Measurements from ENCODE around the gene KIN.
A peak's percentile ranks its signal among the peaks of the same experiment; 100 is the strongest.
"Not testable (repeated sequence)": the region's sequence is repeated elsewhere in the genome, so short reads cannot be mapped to it uniquely, and the experiment has no call there.

The KIN gene

GRCh38 chr10:7787857-7788638 is at the start of gene KIN, which contains the start of gene ATP5F1C:
KIN (minus strand) TSS chr10:7787993; CDS start chr10:7787933, 60 bp downstream.
ATP5F1C (plus strand) TSS chr10:7788177; CDS start chr10:7788208, 31 bp downstream.
- DNase-seq, result peak; percentile 98

- DNase-seq, result no peak
Measured at GRCh38 chr10:7836571-7836970, 48.8 kb upstream of the KIN start.

GRCh38 chr10:7834262-7834661 is 46.5 kb upstream of the KIN start:
- no peak for DNase-seq

- DNase-seq, result no peak
Measured at GRCh38 chr10:7833210-7833609, 45.4 kb upstream of the KIN start.

DNA sequence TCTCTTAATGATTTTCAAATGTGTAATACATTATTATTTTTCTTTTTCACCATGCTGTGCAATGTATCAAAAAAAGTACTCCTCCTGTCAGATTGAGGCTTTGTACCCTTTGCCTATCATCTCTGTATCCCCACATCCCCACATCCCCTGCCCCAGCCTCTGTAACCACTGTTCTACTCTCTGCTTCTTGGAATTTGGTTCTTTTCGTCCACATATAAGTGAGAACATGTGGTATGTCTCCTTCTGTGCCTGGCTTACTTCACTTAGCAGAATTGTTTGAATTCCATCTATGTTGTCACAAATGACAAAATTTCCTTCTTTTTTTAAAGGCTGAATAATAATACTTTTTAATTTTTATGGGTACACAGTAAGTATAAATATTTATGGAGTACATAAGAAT is 44.3 kb upstream of the KIN start:
- DNase-seq, result no peak

DNA sequence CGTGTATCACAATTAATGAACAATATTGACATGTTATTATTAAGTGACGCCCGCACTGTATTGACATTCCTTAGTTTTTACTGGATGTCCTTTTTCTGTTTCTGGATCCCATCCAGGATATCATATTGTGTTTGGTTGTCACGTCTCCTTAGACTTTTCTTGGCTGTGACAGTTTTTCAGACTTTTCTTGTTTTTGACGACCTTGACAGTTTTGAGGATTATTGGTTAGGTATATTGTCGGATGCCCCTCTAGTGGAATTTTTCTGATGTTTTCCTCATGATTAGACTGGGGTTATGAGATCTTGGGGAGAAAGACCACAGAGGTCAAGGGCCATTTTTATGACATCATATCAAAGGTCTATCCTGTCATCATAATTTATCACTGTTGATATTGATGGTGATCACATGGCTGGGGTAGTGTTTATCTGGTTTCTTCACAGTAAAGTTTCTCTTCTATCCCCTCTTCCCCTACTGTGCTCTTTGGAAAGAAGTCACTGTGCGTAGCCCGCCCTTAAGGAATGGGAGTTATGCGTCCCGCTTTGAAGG is 41.6 kb upstream of the KIN start:
- no peak for DNase-seq

- peak; percentile 91 for DNase-seq
Measured at GRCh38 chr10:7826971-7827370, 39.2 kb upstream of the KIN start.

DNA sequence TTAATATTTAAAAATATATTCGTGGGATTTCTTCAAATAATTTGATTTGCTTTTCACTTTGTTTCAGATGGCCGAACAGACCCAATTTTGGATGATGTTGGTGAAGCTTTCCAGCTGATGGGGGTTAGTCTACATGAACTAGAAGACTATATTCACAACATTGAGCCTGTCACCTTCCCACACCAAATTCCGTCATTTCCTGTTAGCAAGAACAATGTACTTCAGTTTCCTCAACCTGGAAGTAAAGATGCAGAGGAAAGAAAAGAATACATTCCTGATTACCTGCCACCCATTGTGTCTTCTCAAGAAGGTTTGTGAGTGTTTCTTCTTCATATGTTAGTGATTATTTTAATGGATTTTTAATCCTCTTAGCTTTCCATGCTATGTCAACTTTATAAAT is 36.5 kb upstream of the KIN start:
- no peak for DNase-seq

GRCh38 chr10:7819121-7819460 is 31.3 kb upstream of the KIN start:
- peak; percentile 78 for DNase-seq

DNA sequence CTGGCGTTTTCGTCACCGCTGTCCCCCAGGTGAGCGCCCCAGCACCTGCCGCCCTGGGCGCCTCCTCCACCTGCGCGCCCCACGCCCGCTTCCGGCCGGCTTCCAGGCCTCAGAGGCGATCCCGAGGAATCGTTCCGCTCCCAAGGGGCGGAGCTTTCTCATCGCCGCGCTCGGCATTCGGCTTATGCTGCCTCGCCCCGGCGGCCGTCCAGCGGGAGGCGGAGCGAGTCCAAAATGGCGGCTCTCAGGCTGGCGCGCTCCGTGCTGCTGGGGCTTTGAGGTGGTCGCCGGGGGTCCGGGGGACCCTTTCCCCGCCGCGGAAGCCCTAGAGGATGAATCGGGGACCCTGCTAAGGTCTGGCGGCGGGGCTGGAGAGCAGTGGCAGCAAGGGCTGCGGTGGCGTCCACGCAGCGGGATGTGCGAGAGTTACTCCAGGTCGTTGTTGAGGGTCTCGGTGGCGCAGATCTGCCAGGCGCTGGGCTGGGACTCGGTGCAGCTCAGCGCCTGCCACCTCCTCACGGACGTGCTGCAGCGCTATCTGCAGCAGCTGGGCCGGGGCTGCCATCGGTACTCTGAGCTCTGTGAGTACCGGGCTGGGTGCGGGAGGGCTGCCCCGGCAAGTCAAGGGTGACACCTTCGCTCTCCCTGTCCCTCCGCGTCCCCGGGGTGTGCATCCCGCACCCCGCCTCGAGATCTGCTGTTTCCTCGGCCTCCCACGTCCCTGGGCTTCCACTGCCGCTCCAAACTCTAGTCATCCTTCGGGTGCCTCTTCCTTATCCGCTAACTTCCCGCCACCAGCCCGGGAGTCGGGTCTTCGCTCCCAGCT is 30.7 kb upstream of the KIN start, which contains the start of gene TAF3:
Gene TAF3 (plus strand): TSS at position 211 of the 826 bp plus-strand sequence. CDS start 205 bp downstream, at position 416.
- DNase-seq, result peak; percentile 90

GRCh38 chr10:7817984-7818294 is 30.1 kb upstream of the KIN start:
- DNase-seq, result no peak

- DNase-seq, result no peak
Measured at GRCh38 chr10:7817576-7817975, 29.8 kb upstream of the KIN start.

DNA sequence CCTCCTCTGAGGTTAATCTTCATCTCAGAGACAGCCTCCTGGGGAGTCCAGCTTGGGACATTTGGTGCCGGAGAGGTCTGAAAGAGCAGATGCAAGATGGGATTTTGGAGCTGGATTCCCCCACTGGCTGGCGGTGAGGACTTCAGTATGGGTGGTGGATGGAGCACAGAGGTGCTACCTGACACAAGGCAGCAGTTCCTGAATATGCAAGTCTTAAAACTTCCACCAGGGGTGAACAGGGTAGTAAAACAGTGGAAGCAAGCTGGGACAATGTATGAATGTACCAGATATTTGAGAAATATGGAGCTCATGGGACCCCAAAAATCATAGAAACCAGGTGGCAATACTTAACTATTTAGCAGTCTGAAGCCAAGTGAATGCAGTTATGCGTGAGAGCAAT is 25.7 kb upstream of the KIN start:
- no peak for DNase-seq

- DNase-seq, result not testable (repeated sequence)
Measured at GRCh38 chr10:7811743-7812142, 23.9 kb upstream of the KIN start.

- DNase-seq, result no peak
Measured at GRCh38 chr10:7811000-7811399, 23.2 kb upstream of the KIN start.

- DNase-seq, result no peak
Measured at GRCh38 chr10:7810443-7810842, 22.6 kb upstream of the KIN start.

- DNase-seq, result no peak
Measured at GRCh38 chr10:7808686-7809267, 21.0 kb upstream of the KIN start.

DNA sequence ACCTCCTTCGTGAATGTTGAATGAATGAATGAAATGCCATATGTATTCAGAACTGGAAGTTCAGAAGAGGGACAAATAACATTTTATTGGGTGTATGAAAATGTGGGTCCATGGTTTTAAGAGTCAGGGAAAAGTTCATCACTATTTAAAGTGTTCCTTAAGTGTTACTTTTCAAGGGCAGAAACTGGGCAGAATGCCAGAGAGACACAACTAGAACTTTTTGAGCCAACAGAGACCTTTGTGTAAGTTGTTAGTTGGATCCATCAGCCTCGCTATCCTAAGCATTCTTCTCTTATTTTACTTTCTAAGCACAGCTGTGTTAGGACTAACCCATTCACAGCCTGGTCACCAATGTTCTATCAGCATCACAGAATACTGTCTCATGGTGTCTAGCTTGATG is 16.9 kb upstream of the KIN start:
- DNase-seq, result no peak

DNA sequence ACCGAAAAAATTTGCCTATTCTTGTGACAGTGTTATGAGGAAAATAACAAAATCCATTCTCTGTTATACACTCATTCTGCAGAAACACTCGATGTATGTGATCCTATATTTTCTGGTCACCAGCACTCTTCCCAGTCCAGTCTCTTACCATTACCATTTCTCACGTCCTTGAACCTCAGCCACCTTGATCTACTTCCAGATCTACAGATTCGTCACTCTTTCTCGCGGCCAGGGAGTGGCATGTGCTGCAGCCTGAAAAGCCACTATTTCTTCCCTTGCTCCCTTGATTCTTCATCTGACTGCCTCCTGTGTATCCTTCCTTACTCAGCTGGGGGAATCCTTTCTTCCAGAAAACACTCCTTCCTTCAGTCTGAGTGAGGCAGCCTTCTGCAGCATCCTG is 16.4 kb upstream of the KIN start:
- no peak for DNase-seq

DNA sequence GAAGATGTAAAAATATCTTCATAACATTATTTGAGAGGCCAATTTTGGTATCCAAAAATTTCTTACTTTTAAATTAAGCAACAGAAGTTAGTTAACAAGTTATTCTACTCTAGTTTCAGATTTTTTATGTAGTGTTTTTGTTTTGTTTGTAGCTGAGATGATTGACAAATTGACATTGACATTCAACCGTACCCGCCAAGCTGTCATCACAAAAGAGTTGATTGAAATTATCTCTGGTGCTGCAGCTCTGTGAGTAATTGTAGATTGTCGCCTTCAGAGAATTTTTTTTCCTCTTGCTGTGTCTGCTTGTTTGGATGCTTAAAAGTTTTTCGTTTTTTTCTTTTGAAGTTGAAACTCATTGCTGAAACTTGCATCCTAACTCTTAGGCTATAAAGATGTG is 14.8 kb upstream of the KIN start:
- no peak for DNase-seq

- DNase-seq, result peak; percentile 85
Measured at GRCh38 chr10:7797582-7797981, 9.8 kb upstream of the KIN start.

DNA sequence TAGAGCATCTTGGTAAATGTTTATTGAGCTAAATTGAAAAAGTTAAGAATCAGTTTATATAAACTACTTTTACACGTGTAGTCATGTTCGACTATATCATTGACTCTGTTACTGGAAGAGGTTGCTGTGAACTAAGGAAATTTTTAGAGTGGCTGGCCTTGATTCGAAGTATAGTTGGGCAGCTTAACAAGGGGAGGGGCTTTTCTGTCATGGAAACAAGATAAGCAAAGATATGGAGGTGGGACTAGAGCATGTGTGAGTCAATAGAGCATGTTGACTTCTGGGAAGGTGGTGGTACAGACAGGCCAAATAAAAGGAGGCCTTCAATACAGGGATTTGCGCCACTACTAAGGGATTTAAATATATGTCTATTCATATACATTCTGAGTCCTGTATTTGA is 7.8 kb upstream of the KIN start:
- DNase-seq, result no peak

- no peak for DNase-seq
Measured at GRCh38 chr10:7794251-7795026, 6.6 kb upstream of the KIN start.
